HepG2 (cell line): ENCODE results near the gene CMTM4. TPM values are rescaled to one million over a fixed set of nuclear protein-coding genes. Genes with fewer than 3 reads are reported as not detected.

Source experiments
- ATAC-seq: fragments of 200-7000 bp; cut with Tn5 transposase; 3 replicates; pipeline ENCODE4 v1.9.1; 2020; ENCODE audit warnings: mild to moderate bottlenecking, moderate library complexity
- BruUV-seq: library from RNA; stranded (reverse); fragments of 400-500 nt; replicated peaks from 2 replicates; lab custom pipeline; 2021; lab: Mats Ljungman, UMichigan
- CTCF ChIA-PET: fragments of 300-600 bp; formaldehyde crosslinking; extraction: SDS; loops from one replicate; lab custom pipeline; 2021; ENCODE audit warnings: low total read pairs, inconsistent platforms, low intra/inter-chr PET ratio; lab: Yijun Ruan, JAX
- POLR2A ChIA-PET: fragments of 350-600 bp; sonication (Branson Sonifier 250); formaldehyde crosslinking; loops from one replicate; lab custom pipeline; 2020; ENCODE audit warnings: antibody characterized with exemption, inconsistent platforms; lab: Yijun Ruan, JAX
- DNase-seq: peaks from one replicate; pipeline ENCODE4 v3.0.0-alpha.2; 2015; ENCODE audit warnings: low spot score
- FAIRE-seq: peaks from 3 replicates; lab custom pipeline; 2011; peaks lifted over from hg19 to GRCh38; lab: Jason Lieb, UNC
- H2AFZ ChIP-seq: one replicate; pipeline ENCODE4 v1.6.1; 2011; ENCODE audit warnings: low read length, inconsistent platforms
- H3K27ac ChIP-seq: fragments of 300-600 bp; 3 replicates; pipeline ENCODE4 v1.8.0; 2011; ENCODE audit warnings: mixed run types, mild to moderate bottlenecking, mixed read lengths, low read length, inconsistent platforms; ENCODE audit not compliant: insufficient read depth; ENCODE audit errors: extremely low read length
- H3K27me3 ChIP-seq, 2 experiments: fragments of 200-600 bp in 1 of 2; 2 replicates in 1 of 2; 3 replicates in 1 of 2; pipeline versions ENCODE4 v1.6.0 to v1.8.0; 2011; ENCODE audit warnings: low read length in 2 of 2, mild to moderate bottlenecking in 2 of 2, moderate library complexity in 2 of 2, inconsistent platforms in 1 of 2; ENCODE audit not compliant: insufficient read depth in 2 of 2, control insufficient read depth in 1 of 2
- H3K36me3 ChIP-seq, 2 experiments: fragments of 200-600 bp in 1 of 2; replicated peaks in 1 of 2; 2 replicates in 1 of 2; 3 replicates in 1 of 2; pipeline versions ENCODE4 v1.5.1 to v1.8.0; 2011; ENCODE audit warnings: low read length in 2 of 2, inconsistent platforms in 1 of 2; ENCODE audit not compliant: insufficient read depth in 2 of 2, control insufficient read depth in 1 of 2
- H3K4me1 ChIP-seq: 2 replicates; pipeline ENCODE4 v1.5.1; 2012; ENCODE audit warnings: low read length, inconsistent platforms; ENCODE audit not compliant: insufficient read depth
- H3K4me2 ChIP-seq: 2 replicates; pipeline ENCODE4 v1.6.0; 2011; ENCODE audit warnings: low read depth, low read length, inconsistent platforms
- H3K4me3 ChIP-seq, 3 experiments: fragments of 200-600 bp in 1 of 3; sonication (generic), shearing (Covaris generic) in 1 of 3; replicated peaks in 1 of 3; 2 replicates each; pipeline ENCODE4 v1.5.1; 2011 to 2016; ENCODE audit warnings: low read length in 3 of 3, inconsistent platforms in 2 of 3, low read depth in 2 of 3, mild to moderate bottlenecking in 2 of 3, control low read depth in 1 of 3, mixed read lengths in 1 of 3; ENCODE audit not compliant: insufficient read depth in 1 of 3
- H3K79me2 ChIP-seq: one replicate; pipeline ENCODE4 v1.6.1; 2011; ENCODE audit warnings: low read length, inconsistent platforms; ENCODE audit not compliant: insufficient read depth
- H3K9ac ChIP-seq: 2 replicates; pipeline ENCODE4 v1.6.0; 2011; ENCODE audit warnings: mild to moderate bottlenecking, low read depth, low read length, inconsistent platforms; ENCODE audit not compliant: insufficient read depth
- H3K9me3 ChIP-seq: 2 replicates; pipeline ENCODE4 v1.5.1; 2012; ENCODE audit warnings: mild to moderate bottlenecking, low read length
- H4K20me1 ChIP-seq: 2 replicates; pipeline ENCODE4 v1.6.0; 2011; ENCODE audit warnings: inconsistent platforms, mild to moderate bottlenecking, low read length, moderate library complexity; ENCODE audit not compliant: insufficient read depth
- ASH2L ChIP-seq: fragments of 300-600, 200-600 bp; sonication (generic); IDR thresholded peaks from 2 replicates; pipeline ENCODE4 v1.7.0; 2017; ENCODE audit warnings: low read depth, mild to moderate bottlenecking, moderate library complexity, mixed read lengths, low read length; ENCODE audit not compliant: insufficient read length
- ATF7 ChIP-seq, 2 experiments: fragments of 450-650 bp in 1 of 2; sonication (generic) in 1 of 2; formaldehyde crosslinking in 1 of 2; IDR thresholded peaks; 2 replicates each; pipeline versions ENCODE4 v1.4.0 to v1.6.1; 2016 to 2020; ENCODE audit warnings: antibody characterized with exemption in 1 of 2, mild to moderate bottlenecking in 1 of 2, missing genetic modification reagents in 1 of 2
- CHCHD3 ChIP-seq: sonication (generic); formaldehyde crosslinking; IDR thresholded peaks from 2 replicates; pipeline ENCODE4 v1.8.0; 2022; ENCODE audit warnings: mild to moderate bottlenecking, missing genetic modification reagents, moderate library complexity
- CREB3 ChIP-seq: sonication (generic); formaldehyde crosslinking; IDR thresholded peaks from 2 replicates; pipeline ENCODE4 v1.5.0; 2020; ENCODE audit warnings: missing genetic modification reagents
- IKZF1 ChIP-seq: fragments of 450-650 bp; IDR thresholded peaks from 2 replicates; pipeline ENCODE4 v1.7.1; 2016
- MAFG ChIP-seq: sonication (generic); formaldehyde crosslinking; IDR thresholded peaks from 2 replicates; pipeline ENCODE4 v1.5.1; 2020; ENCODE audit warnings: mild to moderate bottlenecking, missing genetic modification reagents
- NR2F6 ChIP-seq, 2 experiments: IDR thresholded peaks; 2 replicates each; pipeline ENCODE4 v1.6.1; 2016; ENCODE audit warnings: antibody characterized with exemption in 1 of 2, mild to moderate bottlenecking in 1 of 2
- PBX3 ChIP-seq: sonication (generic); formaldehyde crosslinking; IDR thresholded peaks from 2 replicates; pipeline ENCODE4 v1.8.1; 2023; ENCODE audit warnings: missing genetic modification reagents, inconsistent platforms, borderline replicate concordance
- PHF5A ChIP-seq: IDR thresholded peaks from one replicate; pipeline ENCODE4 v1.6.1; 2018; ENCODE audit warnings: low read depth, missing genetic modification reagents; ENCODE audit not compliant: unreplicated experiment
- SRSF1 ChIP-seq: fragments of 200-400 bp; formaldehyde crosslinking; optimal IDR thresholded peaks from 2 replicates; pipeline ENCODE3; 2017; ENCODE audit warnings: mild to moderate bottlenecking, low read depth, low read length, moderate library complexity
- SUZ12 ChIP-seq: fragments of 150-350 bp; IDR thresholded peaks from 2 replicates; pipeline ENCODE4 v1.6.1; 2014; ENCODE audit warnings: low read depth, low read length
- ZNF350 ChIP-seq: sonication (generic); formaldehyde crosslinking; IDR thresholded peaks from 2 replicates; pipeline ENCODE4 v1.4.0; 2020; ENCODE audit warnings: mild to moderate bottlenecking, low read depth, missing genetic modification reagents, borderline replicate concordance
- ZNF574 ChIP-seq: sonication (generic); formaldehyde crosslinking; IDR thresholded peaks from 2 replicates; pipeline ENCODE4 v1.4.0; 2020; ENCODE audit warnings: missing genetic modification reagents
- ZNF672 ChIP-seq: sonication (generic); formaldehyde crosslinking; IDR thresholded peaks from 2 replicates; pipeline ENCODE4 v1.8.1; 2022; ENCODE audit warnings: missing genetic modification reagents
- ZZZ3 ChIP-seq: sonication (generic); formaldehyde crosslinking; IDR thresholded peaks from 2 replicates; pipeline ENCODE4 v1.4.0; 2020; ENCODE audit warnings: missing genetic modification reagents, mild to moderate bottlenecking, borderline replicate concordance
- WGBS: methylation state at CpG from one replicate; pipeline ENCODE4 v1.1.6; 2017; ENCODE audit warnings: low lambda C conversion rate; 5-methylcytosine and 5-hydroxymethylcytosine counted together
- in situ Hi-C: cut with HindIII; loops from 2 replicates; pipeline ENCODE4 v1.10.0; 2017; ENCODE audit warnings: low pct_unique_long_range_greater_than_20kb; ENCODE audit not compliant: extremely low pct_ligation_motif_present
- intact Hi-C: fragments of 100-400 bp; cut with micrococcal nuclease; formaldehyde crosslinking; loops from one replicate; pipeline ENCODE4 v1.10.0; 2022; ENCODE audit not compliant: unreplicated experiment
- polyA plus RNA-seq, 8 experiments: library from polyadenylated mRNA; depleted of rRNA in 3 of 8; stranded (reverse) in 7 of 8; unstranded in 1 of 8; fragments of >200 nt; fragmentation: Illumina TruSeq in 4 of 8; extraction: Trizol in 4 of 8; gene quantifications; 2 replicates each; pipeline versions ENCODE4 v1.2.1 to v1.2.3, GENCODE V29; 2011 to 2016; ENCODE audit warnings: low read depth in 4 of 8, missing spikeins in 1 of 8, mixed read lengths in 1 of 8; ENCODE audit not compliant: insufficient read depth in 1 of 8
- total RNA-seq, 5 experiments: library from RNA; depleted of rRNA; stranded (reverse); fragments of >200 nt; fragmentation: Illumina TruSeq; extraction: Trizol; gene quantifications; 2 replicates each; pipeline ENCODE4 v1.2.3, GENCODE V29; 2016; ENCODE audit warnings: low read depth in 1 of 5

CMTM4 gene
- total and polyA plus RNA-seq, 2 of the 13 experiments (the other 11 are each of a cell fraction or from before 2014, with no cell fraction given) = 32.0 to 36.3 TPM

GRCh38 chr16:66599726-66600125 lies 96.8 kb downstream of the CMTM4 start:
- H3K36me3 ChIP-seq = no peaks in the 10 kb centered on the region
- DNase-seq = no peak
- 0 out of 5 replicates have a peak, but pooled peaks cover 0 to 3% of the 10 kb centered on the region in 2 experiments for H3K27me3 ChIP-seq
- no peak for FAIRE-seq
- no peaks in the 10 kb centered on the region for H3K9me3 ChIP-seq
- TF ChIP-seq ZNF574 (CRISPR knock-in tag) (no peak), ASH2L (no peak), CHCHD3 (CRISPR knock-in tag) (no peak), CREB3 (no peak), ATF7 (IDR thresholded peaks at IDR 0.05) (no peak), ATF7 (CRISPR knock-in tag; IDR thresholded peaks at IDR 0.05) (no peak), SUZ12 (no peak), ZNF350 (CRISPR knock-in tag) (no peak), ZZZ3 (no peak), PBX3 (no peak), PHF5A (no peak), ZNF672 (CRISPR knock-in tag) (no peak), IKZF1 (no peak), MAFG (CRISPR knock-in tag) (no peak), NR2F6 (IDR thresholded peaks at IDR 0.05) (no peak), NR2F6 (CRISPR knock-in tag; IDR thresholded peaks at IDR 0.05) (no peak), SRSF1 (no peak)
- 41% methylated on average over 4 of the region's 4 CpGs for WGBS
- BruUV-seq = no TSS peak
- no peak overlapping the region for H2AFZ ChIP-seq
- ATAC-seq = no peak
- H3K4me1 ChIP-seq = peaks cover 23% of the 10 kb centered on the region
- no peaks in the 10 kb centered on the region for H3K79me2 ChIP-seq
- H3K27ac ChIP-seq = no peak overlapping the region
- H3K4me2 ChIP-seq = no peak overlapping the region
- in situ Hi-C loops = no loop called here
- H3K4me3 ChIP-seq = no peak overlapping the region
- intact Hi-C loops = no loop called here
- no peak overlapping the region for H3K9ac ChIP-seq
- ChIA-PET CTCF (no interaction called here), POLR2A (no interaction called here)
- no peaks in the 10 kb centered on the region for H4K20me1 ChIP-seq
